GM21717 (cell line): Measurements from ENCODE around the gene BCAR1.
"Not testable (repeated sequence)": the region's sequence is repeated elsewhere in the genome, so short reads cannot be mapped to it uniquely, and the experiment has no call there.

ENCODE experiments used
- ATAC-seq: cut with Tn5 transposase; IDR thresholded peaks from one replicate; pipeline ENCODE4 v1.9.1; 2021; ENCODE audit warnings: mild to moderate bottlenecking, moderate library complexity; ENCODE audit not compliant: unreplicated experiment

BCAR1 gene, protein sequence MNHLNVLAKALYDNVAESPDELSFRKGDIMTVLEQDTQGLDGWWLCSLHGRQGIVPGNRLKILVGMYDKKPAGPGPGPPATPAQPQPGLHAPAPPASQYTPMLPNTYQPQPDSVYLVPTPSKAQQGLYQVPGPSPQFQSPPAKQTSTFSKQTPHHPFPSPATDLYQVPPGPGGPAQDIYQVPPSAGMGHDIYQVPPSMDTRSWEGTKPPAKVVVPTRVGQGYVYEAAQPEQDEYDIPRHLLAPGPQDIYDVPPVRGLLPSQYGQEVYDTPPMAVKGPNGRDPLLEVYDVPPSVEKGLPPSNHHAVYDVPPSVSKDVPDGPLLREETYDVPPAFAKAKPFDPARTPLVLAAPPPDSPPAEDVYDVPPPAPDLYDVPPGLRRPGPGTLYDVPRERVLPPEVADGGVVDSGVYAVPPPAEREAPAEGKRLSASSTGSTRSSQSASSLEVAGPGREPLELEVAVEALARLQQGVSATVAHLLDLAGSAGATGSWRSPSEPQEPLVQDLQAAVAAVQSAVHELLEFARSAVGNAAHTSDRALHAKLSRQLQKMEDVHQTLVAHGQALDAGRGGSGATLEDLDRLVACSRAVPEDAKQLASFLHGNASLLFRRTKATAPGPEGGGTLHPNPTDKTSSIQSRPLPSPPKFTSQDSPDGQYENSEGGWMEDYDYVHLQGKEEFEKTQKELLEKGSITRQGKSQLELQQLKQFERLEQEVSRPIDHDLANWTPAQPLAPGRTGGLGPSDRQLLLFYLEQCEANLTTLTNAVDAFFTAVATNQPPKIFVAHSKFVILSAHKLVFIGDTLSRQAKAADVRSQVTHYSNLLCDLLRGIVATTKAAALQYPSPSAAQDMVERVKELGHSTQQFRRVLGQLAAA

DNA sequence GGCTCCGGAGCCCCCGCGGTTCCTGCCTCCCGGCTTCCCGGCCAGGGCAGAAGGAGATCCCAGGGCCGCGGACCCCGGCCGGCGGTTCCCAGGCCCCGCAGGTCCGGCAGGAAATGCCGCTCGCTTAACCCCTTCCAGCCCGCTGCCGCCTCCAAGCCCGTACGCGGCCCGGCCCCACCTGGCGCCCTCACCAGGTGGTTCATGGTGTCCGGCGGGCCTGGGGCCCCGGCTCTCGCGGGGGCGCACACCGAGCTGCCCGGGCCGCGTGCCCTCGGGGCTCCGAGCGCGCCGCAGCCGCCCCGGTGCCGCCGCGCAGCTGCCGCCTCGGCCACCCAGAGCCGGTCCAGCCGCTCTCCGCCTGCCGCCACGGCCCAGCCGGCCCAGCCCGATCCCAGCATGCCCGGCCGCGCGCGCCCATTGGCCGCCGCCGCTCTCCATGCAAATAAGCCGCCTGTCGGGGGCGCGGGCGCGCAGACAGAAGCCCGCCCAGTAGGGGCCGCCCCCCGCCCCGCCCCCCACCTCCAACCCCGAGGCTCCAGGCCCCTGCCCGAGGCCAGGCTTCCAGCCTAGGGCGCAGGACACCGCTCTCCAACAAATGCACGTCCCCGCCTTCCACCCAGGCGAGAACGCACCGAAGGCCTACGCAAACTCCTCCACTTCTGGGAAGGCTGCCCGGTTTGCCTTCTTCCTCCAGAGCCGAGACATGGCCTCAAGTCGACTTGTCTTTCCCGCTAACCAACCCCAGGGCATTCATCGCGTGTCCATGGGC is at the start of gene BCAR1:
BCAR1 (minus strand) TSS at position 345 of the 769 bp plus-strand sequence; CDS start at position 203, 142 bp downstream.
- ATAC-seq: peak; percentile 63

GRCh38 chr16:75298267-75298666 is 46.8 kb upstream of the BCAR1 start:
- ATAC-seq: no peak

- no peak for ATAC-seq
These were observed 45.2 kb upstream of the BCAR1 start for GRCh38 chr16:75296606-75297005.

DNA sequence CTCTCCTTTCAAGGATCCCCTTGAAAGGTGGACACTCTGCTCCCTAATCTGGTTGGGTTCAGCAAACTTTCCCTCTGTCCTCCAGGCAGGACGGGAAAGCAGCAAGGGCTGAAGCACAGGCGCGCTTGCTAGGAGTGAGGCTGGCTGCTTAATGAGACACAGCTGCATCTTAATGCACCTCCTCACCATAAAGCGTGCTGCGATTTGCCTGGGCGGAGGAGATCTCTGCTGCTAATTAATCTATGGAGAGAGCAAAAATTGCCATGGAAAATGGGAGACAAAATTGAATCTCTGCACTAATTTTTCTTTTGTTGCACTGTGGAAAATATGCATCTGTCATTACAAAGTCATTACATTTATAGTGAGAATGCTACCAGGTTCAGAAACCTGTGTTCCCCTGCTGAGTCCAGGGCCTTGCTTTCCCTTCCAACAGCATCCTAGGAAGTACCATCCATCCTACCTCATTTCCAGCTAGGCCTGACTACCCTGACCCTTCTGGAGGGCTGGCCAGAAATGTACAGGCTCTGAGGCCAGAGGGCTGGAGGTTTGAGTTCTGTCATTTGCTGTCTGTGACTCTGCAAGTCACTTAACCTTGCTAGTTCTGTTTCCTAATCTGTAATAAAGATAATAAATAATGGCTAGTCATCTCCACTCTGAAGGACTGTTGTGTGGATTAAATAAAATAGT is 43.5 kb upstream of the BCAR1 start:
- ATAC-seq: no peak

DNA sequence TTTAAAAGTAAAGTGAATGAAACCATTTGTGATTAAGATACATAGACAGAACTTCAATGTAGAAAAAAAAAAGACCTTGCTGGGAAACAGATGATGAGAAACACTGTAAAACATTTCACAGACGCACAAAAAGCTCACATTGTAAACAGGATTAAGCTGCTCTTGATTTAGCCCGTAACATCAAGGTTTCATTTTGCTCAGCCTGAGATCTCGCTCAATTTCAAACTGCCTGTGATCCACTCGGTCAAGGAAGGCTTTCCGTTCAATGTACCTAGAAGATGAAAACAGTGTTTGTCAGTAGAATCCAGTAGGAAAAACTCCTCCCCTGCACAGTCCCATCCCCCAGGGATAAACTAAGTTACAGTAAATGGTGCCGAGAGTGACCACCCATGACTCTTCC is 42.3 kb upstream of the BCAR1 start:
- ATAC-seq: no peak

- no peak for ATAC-seq
These were observed 41.7 kb upstream of the BCAR1 start for GRCh38 chr16:75293173-75293572.

DNA sequence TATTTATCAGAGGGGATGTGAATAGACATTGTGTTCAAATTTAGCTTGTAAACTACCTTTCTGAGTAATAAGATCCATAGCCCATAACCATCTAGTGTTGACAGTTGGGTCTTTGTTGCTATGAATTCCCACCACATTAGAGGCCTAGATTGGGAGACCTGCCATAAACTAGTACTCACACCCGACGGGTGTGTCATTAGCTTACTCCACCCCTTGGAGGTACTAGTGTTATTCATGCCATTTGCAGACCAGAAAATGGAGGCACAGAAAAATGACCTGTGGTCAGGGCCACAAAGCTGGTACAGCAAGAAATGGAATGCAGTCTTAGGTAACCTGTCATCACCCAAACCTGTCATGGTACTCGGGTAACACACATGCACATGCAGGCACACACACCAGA is 41.3 kb upstream of the BCAR1 start:
- ATAC-seq: no peak

GRCh38 chr16:75289189-75289588 is 37.8 kb upstream of the BCAR1 start:
- no peak for ATAC-seq

DNA sequence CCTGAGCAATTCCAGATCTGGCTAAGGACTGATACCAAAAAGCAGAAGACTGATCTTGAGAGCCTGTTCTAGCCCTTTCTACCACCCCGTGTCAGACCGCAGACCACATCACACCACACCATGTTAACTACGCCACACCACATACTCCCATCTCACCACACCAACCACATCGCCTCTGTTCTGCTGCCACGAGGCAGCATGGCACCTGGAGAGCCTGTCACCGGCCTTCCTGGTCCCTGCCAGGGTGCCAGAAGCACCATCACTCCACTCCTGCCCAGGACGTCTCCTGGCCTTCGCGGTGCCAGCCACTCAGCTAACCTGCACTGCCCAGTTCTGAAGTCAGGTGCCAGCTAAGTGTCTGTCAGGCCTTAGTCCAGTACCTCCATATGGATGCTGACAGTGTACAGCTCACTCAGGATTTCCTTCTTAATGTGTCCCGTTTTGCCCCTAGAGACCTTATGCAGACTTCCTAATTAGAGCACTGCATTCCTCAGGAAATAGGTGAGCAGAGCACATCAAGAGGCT is 37.2 kb upstream of the BCAR1 start:
- ATAC-seq: no peak

GRCh38 chr16:75288181-75288580 is 36.8 kb upstream of the BCAR1 start:
- no peak for ATAC-seq

DNA sequence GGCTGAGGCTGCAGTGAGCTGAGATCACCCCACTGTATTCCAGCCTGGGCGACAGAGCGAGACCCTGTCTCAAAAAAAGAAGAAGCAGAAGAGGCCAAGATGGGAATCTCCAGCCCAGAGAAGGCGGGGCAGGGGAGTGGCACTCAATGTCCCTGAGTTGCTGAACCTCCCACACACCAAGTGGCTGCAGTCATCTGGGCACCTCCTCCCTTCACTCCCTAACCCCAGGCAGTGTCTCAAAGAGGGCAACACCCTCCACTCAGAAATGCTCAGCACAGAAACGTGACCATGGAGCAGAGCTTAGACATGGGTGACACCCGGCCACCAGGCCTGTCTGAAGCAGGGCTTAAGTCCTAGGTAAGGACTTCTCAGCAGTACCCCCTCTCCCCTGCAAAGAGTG is 36.3 kb upstream of the BCAR1 start:
- no peak for ATAC-seq

DNA sequence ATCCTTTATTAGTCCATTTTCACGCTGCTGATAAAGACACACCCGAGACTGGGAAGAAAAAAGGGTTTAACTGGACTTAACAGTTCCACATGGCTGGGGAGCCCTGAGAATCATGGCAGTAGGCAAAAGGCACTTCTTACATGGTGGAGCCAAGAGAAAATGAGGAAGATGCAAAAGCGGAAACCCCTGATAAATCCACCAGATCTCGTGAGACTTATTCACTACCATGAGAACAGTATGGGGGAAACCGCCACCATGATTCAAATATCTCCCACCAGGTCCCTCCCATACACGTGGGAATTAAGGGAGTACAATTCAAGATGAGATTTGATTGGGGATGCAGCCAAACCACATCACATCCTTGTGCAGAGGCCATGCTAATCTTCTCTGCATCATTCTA is 35.0 kb upstream of the BCAR1 start:
- no peak for ATAC-seq

GRCh38 chr16:75282466-75283281 is 31.2 kb upstream of the BCAR1 start:
- ATAC-seq: no peak

DNA sequence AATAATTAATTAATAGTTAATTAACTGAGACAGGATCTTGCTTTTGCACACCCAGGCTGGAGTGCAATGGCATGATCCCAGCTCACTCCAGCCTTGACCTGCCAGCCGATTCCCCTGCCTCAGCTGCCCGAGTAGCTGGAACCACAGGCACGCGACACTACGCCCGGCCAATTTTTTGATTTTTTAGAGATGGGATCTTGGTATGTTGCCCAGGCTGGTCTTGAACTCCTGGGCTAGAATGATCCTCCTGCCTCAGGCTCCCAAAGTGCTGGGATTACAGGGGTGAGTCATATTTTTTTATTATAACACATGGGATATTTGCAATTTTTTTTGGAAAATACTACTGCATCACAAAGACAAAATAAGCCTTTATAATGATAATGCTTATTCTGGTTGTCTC is 30.4 kb upstream of the BCAR1 start:
- no peak for ATAC-seq

DNA sequence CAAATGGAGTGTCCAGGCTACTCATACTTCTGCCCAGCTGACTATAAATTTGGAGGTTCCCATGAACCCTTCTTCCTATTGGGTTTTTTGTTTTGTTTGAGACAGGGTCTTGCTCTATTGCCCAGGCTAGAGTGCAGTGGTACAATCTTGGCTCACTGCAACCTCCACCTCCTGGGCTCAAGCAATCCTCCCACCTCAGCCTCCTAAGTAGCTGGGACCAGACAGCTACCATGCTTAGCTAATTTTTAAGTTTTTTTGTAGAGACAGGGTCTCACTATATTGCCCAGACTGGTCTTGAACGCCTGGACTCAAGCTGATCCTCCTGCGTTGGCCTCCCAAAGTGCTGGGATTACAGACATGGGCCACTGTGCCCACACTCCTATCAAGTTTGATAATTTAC is 29.6 kb upstream of the BCAR1 start:
- ATAC-seq: not testable (repeated sequence)

GRCh38 chr16:75280331-75280804 is 28.9 kb upstream of the BCAR1 start:
- ATAC-seq: no peak

- ATAC-seq: no peak
These were observed 27.9 kb upstream of the BCAR1 start for GRCh38 chr16:75279305-75279704.

- ATAC-seq: no peak
These were observed 21.9 kb upstream of the BCAR1 start for GRCh38 chr16:75273054-75273925.
